HL-60 (cell line): ENCODE measurements around the gene SGSH.

Experiments used
- DNase-seq, 2 experiments: peaks; one replicate each; pipeline ENCODE4 v3.0.0-alpha.2; 2010 to 2020; ENCODE audit warnings: low read depth in 1 of 2, low spot score in 1 of 2
- H3K27ac ChIP-seq: fragments of 250-450 bp; sonication (Bioruptor Pico); replicated peaks from 2 replicates; pipeline ENCODE4 v1.5.1; 2020; ENCODE audit warnings: mild to moderate bottlenecking, moderate library complexity
- H3K27me3 ChIP-seq: fragments of 250-450 bp; sonication (Bioruptor Pico); 2 replicates; pipeline ENCODE4 v1.5.1; 2021; ENCODE audit warnings: mild to moderate bottlenecking, moderate library complexity; ENCODE audit not compliant: insufficient read depth, poor library complexity, severe bottlenecking
- H3K4me3 ChIP-seq: replicated peaks from 2 replicates; pipeline ENCODE4 v1.5.1; 2011; ENCODE audit warnings: mild to moderate bottlenecking, control low read depth, low read length; ENCODE audit not compliant: insufficient read depth
- CTCF ChIP-seq: IDR thresholded peaks from one replicate; pipeline ENCODE4 v1.5.1; 2011; ENCODE audit warnings: low read length, control low read depth, inconsistent platforms; ENCODE audit not compliant: insufficient read depth
- GABPA ChIP-seq: IDR thresholded peaks from 2 replicates; pipeline ENCODE4 v1.6.1; 2012; ENCODE audit warnings: low read depth
- POLR2AphosphoS5 ChIP-seq: IDR thresholded peaks from 2 replicates; pipeline ENCODE4 v1.6.1; 2012; ENCODE audit warnings: low read depth
- REST ChIP-seq: IDR thresholded peaks from 2 replicates; pipeline ENCODE4 v1.6.1; 2012; ENCODE audit warnings: low read depth; ENCODE audit not compliant: insufficient replicate concordance
- SPI1 ChIP-seq: IDR thresholded peaks from 2 replicates; pipeline ENCODE4 v1.6.1; 2012; ENCODE audit warnings: low read depth, mild to moderate bottlenecking, borderline replicate concordance

SGSH gene

GRCh38 chr17:80214878-80215210 lies 5.3 kb downstream of the SGSH start:
- Histone ChIP-seq H3K4me3 (no peak overlapping the region), H3K27ac (no peak overlapping the region), H3K27me3 (peaks cover 11% of the 10 kb centered on the region)
- TF ChIP-seq CTCF (no peak), REST (no peak), GABPA (no peak), SPI1 (no peak), POLR2AphosphoS5 (no peak)
- DNase-seq, result no peak

- TF ChIP-seq GABPA (no peak), REST (no peak), POLR2AphosphoS5 (no peak), CTCF (no peak), SPI1 (no peak)
- DNase-seq, result no peak
- peaks cover 11% of the 10 kb centered on the region for H3K27me3 ChIP-seq
- no peak overlapping the region for H3K27ac ChIP-seq
- no peak overlapping the region for H3K4me3 ChIP-seq
These were observed 5.9 kb downstream of the SGSH start for GRCh38 chr17:80214012-80214877.

- H3K4me3 ChIP-seq, result no peak overlapping the region
- no peak overlapping the region for H3K27ac ChIP-seq
- TF ChIP-seq GABPA, result no peak
- no peak for TF ChIP-seq SPI1
- no peak for TF ChIP-seq POLR2AphosphoS5
- TF ChIP-seq CTCF, result no peak
- no peak for TF ChIP-seq REST
These were observed 6.5 kb downstream of the SGSH start for GRCh38 chr17:80213643-80213975.

More at GRCh38 chr17:80213643-80213975, 6.5 kb downstream of the SGSH start:
- DNase-seq, result no peak
- H3K27me3 ChIP-seq, result peaks cover 11% of the 10 kb centered on the region
